H1 (cell line): ENCODE measurements around the gene MRAP.

Experiments
- ATF3 ChIP-seq: IDR thresholded peaks from 2 replicates; pipeline ENCODE4 v1.6.1; 2011; ENCODE audit warnings: low read depth, mild to moderate bottlenecking, low read length; ENCODE audit not compliant: insufficient read depth
- BACH1 ChIP-seq: IDR thresholded peaks from 2 replicates; pipeline ENCODE4 v1.6.1; 2012; ENCODE audit warnings: low read length, improper control_type of control experiment
- POLR2A ChIP-seq, 2 experiments: IDR thresholded peaks; 1 replicate in 1 of 2; 2 replicates in 1 of 2; pipeline ENCODE4 v1.6.1; 2011; ENCODE audit warnings: low read depth in 2 of 2, low read length in 2 of 2, mild to moderate bottlenecking in 2 of 2; ENCODE audit errors: control extremely low read depth in 1 of 2
- POLR2AphosphoS5 ChIP-seq: IDR thresholded peaks from 2 replicates; pipeline ENCODE4 v1.6.1; 2011; ENCODE audit warnings: low read depth, low read length
- RFX5 ChIP-seq: IDR thresholded peaks from 2 replicates; pipeline ENCODE4 v1.6.1; 2011; ENCODE audit warnings: low read depth, low read length, improper control_type of control experiment, borderline replicate concordance
- TAF1 ChIP-seq: IDR thresholded peaks from 2 replicates; pipeline ENCODE4 v1.6.1; 2011; ENCODE audit warnings: mild to moderate bottlenecking, low read depth, low read length

GRCh38 chr21:32331444-32332305 lies 33.0 kb downstream of the MRAP start:
- TF ChIP-seq BACH1 = no peak
- no peak for TF ChIP-seq POLR2AphosphoS5
- no peak for TF ChIP-seq RFX5
- TF ChIP-seq POLR2A (IDR thresholded peaks at IDR 0.05; ENCODE audit: control extremely low read depth in 1 of 2, low read depth in 2 of 2, low read length in 2 of 2) = no peak
- no peak for TF ChIP-seq TAF1
- TF ChIP-seq ATF3 = no peak
